ENCODE measurements around the gene GYS2. TPM values are rescaled to one million over a fixed set of nuclear protein-coding genes. Genes with fewer than 3 reads are reported as not detected.

The GYS2 gene
- total RNA-seq, 1 donor from 2014 or later, result not detected

GRCh38 chr12:21558100-21558679 is 46.5 kb downstream of the GYS2 start:
- no peak overlapping the region for H3K4me3 Mint-ChIP-seq
- TF ChIP-seq CTCF (IDR thresholded peaks at IDR 0.05), result no peak
- ATAC-seq (ENCODE audit: low read depth) (no peak), DNase-seq (no peak)
- intact Hi-C loops (cut with micrococcal nuclease), result no loop called here
- H3K9me3 Mint-ChIP-seq, result no peaks in the 10 kb centered on the region
- H3K36me3 Mint-ChIP-seq (ENCODE audit: low read depth), result no peaks in the 10 kb centered on the region
- no peak overlapping the region for H3K27ac Mint-ChIP-seq
- H3K27me3 Mint-ChIP-seq, result no peaks in the 10 kb centered on the region
- no peaks in the 10 kb centered on the region for H3K4me1 Mint-ChIP-seq
- ChIA-PET CTCF (no interaction called here), POLR2A (no interaction called here)

DNA sequence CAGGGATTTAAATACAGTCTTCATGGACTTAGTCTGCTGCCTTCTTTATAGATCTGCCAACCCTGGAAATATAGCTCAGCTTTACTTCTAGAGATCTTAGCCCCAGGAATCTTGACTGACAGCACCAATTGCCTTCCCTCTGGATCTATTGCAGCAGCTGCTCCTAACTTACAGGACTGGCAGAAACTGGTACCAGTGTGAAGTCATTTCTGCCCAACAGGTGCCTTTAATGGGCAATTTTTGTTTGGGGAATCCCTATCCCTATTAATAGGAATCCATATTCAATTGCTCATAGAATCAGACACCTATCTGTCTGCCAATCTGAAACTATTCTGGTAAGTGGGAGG is 51.3 kb downstream of the GYS2 start:
- intact Hi-C loops (cut with micrococcal nuclease), result no loop called here
- CTCF ChIA-PET, result no interaction called here
- H3K36me3 Mint-ChIP-seq (ENCODE audit: low read depth), result no peaks in the 10 kb centered on the region
- H3K27me3 Mint-ChIP-seq, result peaks cover 2% of the 10 kb centered on the region
- ATAC-seq (ENCODE audit: low read depth), result no peak
- TF ChIP-seq CTCF (IDR thresholded peaks at IDR 0.05), result no peak
- no peak overlapping the region for H3K4me3 Mint-ChIP-seq
- H3K4me1 Mint-ChIP-seq, result no peaks in the 10 kb centered on the region
- no peak for DNase-seq
- no peak overlapping the region for H3K27ac Mint-ChIP-seq
- H3K9me3 Mint-ChIP-seq, result no peaks in the 10 kb centered on the region
- POLR2A ChIA-PET, result no interaction called here

GRCh38 chr12:21552635-21553328 is 51.9 kb downstream of the GYS2 start:
- POLR2A ChIA-PET, result no interaction called here
- no peak overlapping the region for H3K27ac Mint-ChIP-seq
- CTCF ChIA-PET, result no interaction called here
- DNase-seq (no peak), ATAC-seq (ENCODE audit: low read depth) (no peak)
- H3K4me1 Mint-ChIP-seq, result no peaks in the 10 kb centered on the region
- H3K4me3 Mint-ChIP-seq, result no peak overlapping the region
- no peaks in the 10 kb centered on the region for H3K9me3 Mint-ChIP-seq
- H3K27me3 Mint-ChIP-seq, result peaks cover 2% of the 10 kb centered on the region
- no peaks in the 10 kb centered on the region for H3K36me3 Mint-ChIP-seq (ENCODE audit: low read depth)
- no peak for TF ChIP-seq CTCF (IDR thresholded peaks at IDR 0.05)
- intact Hi-C loops (cut with micrococcal nuclease), result no loop called here

DNA sequence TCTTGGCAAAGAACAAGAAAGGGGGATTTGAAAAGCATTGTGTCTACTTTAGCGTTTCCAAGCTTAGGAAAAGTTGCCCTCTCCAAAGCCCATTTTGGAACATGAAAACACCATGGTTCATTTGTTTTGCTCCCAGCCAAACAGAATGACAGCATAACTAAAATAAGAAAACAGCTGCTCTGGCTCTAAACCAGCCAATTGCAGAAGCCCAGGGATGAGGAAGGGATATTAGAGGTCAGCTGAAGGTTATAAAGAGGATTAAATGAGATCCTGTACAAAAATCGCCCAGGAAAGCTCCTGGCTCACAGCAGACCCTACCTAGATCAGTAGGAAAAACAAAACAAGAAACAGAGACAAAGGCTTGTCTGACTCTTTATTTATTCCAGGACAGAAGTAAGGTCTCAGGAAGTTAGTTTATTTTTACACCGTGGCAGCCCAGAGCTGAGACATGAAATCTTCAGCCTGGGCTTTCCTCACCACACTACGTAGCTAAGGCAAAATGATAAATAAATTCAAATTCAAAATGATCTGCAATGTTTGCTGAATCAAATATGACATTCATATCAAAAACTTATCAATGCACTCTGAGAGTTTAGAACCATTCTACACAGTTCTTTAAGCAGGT is 52.7 kb downstream of the GYS2 start:
- H3K4me1 Mint-ChIP-seq, result no peaks in the 10 kb centered on the region
- no peak for DNase-seq
- TF ChIP-seq CTCF (IDR thresholded peaks at IDR 0.05), result no peak
- POLR2A ChIA-PET, result interaction anchor here (0.6 kb wide), 1 partner anchor 93 kb away, joined by 3 read pairs; no protein-coding TSS in a partner anchor
- H3K4me3 Mint-ChIP-seq, result no peak overlapping the region
- H3K27ac Mint-ChIP-seq, result no peak overlapping the region
- no peak for ATAC-seq (ENCODE audit: low read depth)
- no peaks in the 10 kb centered on the region for H3K9me3 Mint-ChIP-seq
- CTCF ChIA-PET, result no interaction called here
- H3K27me3 Mint-ChIP-seq, result peaks cover 2% of the 10 kb centered on the region
- intact Hi-C loops (cut with micrococcal nuclease), result no loop called here
- H3K36me3 Mint-ChIP-seq (ENCODE audit: low read depth), result no peaks in the 10 kb centered on the region

DNA sequence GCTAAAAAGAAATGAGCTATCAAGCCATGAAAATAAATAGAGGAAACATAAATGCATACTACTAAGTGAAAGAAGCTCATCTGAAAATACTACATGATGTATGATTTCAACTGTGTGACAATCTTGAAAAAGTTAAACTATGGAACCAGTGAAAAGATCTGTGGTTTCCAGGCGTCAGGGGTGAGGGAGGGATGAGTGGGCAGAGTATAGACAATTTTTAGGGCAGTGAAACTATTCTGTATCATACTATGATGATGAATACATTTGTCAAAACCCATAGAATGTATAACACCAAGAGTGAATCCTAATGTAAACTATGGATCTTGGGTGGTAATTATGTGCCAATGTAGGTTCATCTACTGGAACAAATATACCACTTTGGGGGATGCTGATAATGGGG is 57.2 kb downstream of the GYS2 start:
- no peak for ATAC-seq (ENCODE audit: low read depth)
- peaks cover 10% of the 10 kb centered on the region for H3K27me3 Mint-ChIP-seq
- no peaks in the 10 kb centered on the region for H3K9me3 Mint-ChIP-seq
- no peak for DNase-seq
- ChIA-PET CTCF (no interaction called here), POLR2A (no interaction called here)
- no peak overlapping the region for H3K27ac Mint-ChIP-seq
- intact Hi-C loops (cut with micrococcal nuclease), result no loop called here
- H3K36me3 Mint-ChIP-seq (ENCODE audit: low read depth), result no peaks in the 10 kb centered on the region
- H3K4me1 Mint-ChIP-seq, result no peaks in the 10 kb centered on the region
- H3K4me3 Mint-ChIP-seq, result no peak overlapping the region
- no peak for TF ChIP-seq CTCF (IDR thresholded peaks at IDR 0.05)
